Cardiac atrium fibroblast (primary cell): ENCODE data around the gene LRRC42. TPM values are rescaled to one million over a fixed set of nuclear protein-coding genes. Genes with fewer than 3 reads are reported as not detected.

Experiments used
- total RNA-seq: library from RNA; depleted of rRNA; stranded (reverse); fragments of >200 nt; gene quantifications from 2 replicates; pipeline ENCODE4 v1.2.3, GENCODE V29; 2015

Gene LRRC42, protein sequence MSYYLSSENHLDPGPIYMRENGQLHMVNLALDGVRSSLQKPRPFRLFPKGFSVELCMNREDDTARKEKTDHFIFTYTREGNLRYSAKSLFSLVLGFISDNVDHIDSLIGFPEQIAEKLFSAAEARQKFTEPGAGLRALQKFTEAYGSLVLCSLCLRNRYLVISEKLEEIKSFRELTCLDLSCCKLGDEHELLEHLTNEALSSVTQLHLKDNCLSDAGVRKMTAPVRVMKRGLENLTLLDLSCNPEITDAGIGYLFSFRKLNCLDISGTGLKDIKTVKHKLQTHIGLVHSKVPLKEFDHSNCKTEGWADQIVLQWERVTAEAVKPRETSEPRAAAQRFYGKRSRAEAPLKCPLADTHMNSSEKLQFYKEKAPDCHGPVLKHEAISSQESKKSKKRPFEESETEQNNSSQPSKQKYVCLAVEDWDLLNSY
- total RNA-seq = 23.5 and 41.0 TPM in 2 replicates

DNA sequence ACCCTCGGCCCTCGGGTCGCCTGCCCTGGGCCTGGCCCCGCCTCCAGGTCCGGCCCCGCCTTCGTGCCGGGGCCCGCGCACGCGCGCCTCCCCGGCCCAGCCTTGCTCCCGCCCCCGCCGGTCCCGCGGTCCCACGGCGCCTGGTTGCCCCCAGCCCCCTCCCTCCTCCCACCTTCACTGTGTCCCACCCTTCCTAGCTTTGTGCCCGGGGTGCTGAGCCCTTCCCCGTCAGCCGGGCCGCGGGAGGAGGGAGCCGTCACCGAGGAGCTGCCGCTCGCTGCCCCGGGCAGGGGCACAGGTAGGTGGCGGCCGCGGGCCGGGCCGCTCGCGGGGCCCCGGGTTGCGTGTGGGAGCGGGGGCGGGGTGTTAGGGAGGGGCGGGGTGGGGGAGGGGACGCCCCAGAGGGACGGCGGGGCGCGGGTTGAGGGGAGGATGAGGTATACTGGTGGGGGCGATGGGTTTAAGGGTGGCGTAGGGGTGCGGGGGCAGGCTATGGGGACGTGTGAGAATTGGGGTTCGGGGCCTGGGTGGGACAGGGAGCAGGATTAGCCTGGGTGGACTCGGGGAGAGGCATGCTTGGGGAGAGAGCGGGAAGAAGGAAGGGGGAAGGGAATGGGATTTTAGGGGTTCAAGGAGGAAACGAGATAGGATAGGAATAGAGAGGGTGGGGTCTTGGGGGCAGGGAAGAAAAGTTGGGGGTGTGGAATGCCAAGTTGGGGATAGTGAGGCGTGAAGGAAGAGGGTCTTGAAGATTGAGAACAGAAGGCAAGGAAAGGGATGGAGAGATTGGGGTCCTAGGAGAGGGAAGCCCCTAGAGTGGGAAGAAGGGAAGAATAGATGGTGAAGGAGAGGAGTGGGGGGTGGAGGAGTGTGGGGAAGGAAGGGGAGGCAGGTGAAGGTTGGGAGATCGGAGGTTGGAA, at the start of gene LRRC42:
Gene LRRC42, plus strand, starts transcription at position 99 of the 920 bp plus-strand sequence. CDS start 5,650 bp downstream, outside the sequence.

DNA sequence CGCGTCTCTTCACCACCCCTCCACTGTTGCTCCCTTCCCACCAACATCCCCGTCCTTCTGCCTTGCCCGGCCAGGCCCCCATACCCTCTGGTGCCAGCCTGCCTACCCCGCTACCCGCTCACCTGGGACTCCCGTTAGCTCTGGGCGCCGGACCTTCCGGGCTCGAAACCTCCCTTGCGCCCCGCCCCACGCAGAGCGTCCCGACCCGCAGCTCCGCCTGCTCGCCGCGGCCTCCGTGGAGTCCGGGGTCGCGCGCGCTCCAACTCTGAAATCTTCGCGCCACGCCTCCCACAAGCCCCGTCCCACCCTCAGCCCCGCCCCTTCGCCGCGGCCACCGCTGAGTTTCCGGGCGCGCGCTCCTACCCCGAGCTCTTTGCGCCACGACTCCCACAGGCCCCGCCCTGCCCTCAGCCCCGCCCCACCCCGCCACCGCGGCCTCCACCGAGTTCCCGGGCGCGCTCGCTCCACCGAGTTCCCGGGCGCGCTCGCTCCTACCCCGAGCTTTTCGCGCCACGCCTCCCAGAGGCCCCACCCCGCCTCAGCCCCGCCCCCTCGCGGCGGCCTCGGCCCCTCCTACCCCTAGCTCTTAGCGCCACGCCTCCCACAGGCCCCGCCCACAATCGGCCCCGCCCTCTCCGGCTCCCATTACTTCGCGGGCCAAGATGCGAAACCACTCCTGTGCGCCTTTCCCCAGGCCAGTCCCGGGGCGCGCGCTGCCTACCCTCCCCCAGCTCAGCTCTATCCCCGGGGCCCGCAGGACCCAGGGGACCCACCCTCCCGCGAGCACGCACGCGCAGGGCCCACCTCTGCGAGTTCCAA, 508 bp upstream of the LRRC42 start, which contains the start of gene IFT25:
Gene IFT25, minus strand, starts transcription at position 267 of the 819 bp plus-strand sequence. CDS start 5,617 bp downstream, outside the sequence.

Other genes starting within 250 kb of the LRRC42 start
- 1.6 and 1.8 TPM in 2 replicates for gene GLIS1, start 207.2 kb upstream of the LRRC42 start, total RNA-seq
- 9.1 and 12.6 TPM in 2 replicates for gene NDC1, start 108.1 kb upstream of the LRRC42 start, total RNA-seq
- gene YIPF1, start 56.6 kb upstream of the LRRC42 start, total RNA-seq = 21.3 and 31.9 TPM in 2 replicates
- not detected in 2 replicates for gene DIO1, start 52.2 kb upstream of the LRRC42 start, total RNA-seq
- gene IFT25, start 651 bp upstream of the LRRC42 start, total RNA-seq = 22.2 and 29.3 TPM in 2 replicates
- gene LDLRAD1, start 71.8 kb downstream of the LRRC42 start, total RNA-seq = not detected in 2 replicates
- gene TMEM59, start 106.9 kb downstream of the LRRC42 start, total RNA-seq = 437 and 450 TPM in 2 replicates
- gene TCEANC2, start 107.3 kb downstream of the LRRC42 start, total RNA-seq = 2.0 and 5.7 TPM in 2 replicates
- gene CDCP2, start 206.7 kb downstream of the LRRC42 start, total RNA-seq = not detected in 2 replicates